ENCODE results near the gene UMODL1.

The UMODL1 gene

GRCh38 chr21:42095581-42095980 lies 24.5 kb downstream of the UMODL1 start:
- no peak for TF ChIP-seq CTCF (IDR thresholded peaks at IDR 0.05; ENCODE audit: low read length, missing control alignments)
- DNase-seq (ENCODE audit: low read depth): no peak
- H3K4me3 ChIP-seq (replicated peaks; ENCODE audit: low read depth, low read length): no peak overlapping the region

- TF ChIP-seq CTCF (IDR thresholded peaks at IDR 0.05; ENCODE audit: low read length, missing control alignments): no peak
Observed at GRCh38 chr21:42096566-42096965, 25.4 kb downstream of the UMODL1 start.

GRCh38 chr21:42097274-42097673 lies 26.2 kb downstream of the UMODL1 start:
- DNase-seq (ENCODE audit: low read depth): no peak
- H3K4me3 ChIP-seq (replicated peaks; ENCODE audit: low read depth, low read length): no peak overlapping the region
- TF ChIP-seq CTCF (IDR thresholded peaks at IDR 0.05; ENCODE audit: low read length, missing control alignments): no peak

More at GRCh38 chr21:42096566-42096965, 25.4 kb downstream of the UMODL1 start:
- DNase-seq (ENCODE audit: low read depth): no peak
- no peak overlapping the region for H3K4me3 ChIP-seq (replicated peaks; ENCODE audit: low read depth, low read length)

- no peak for TF ChIP-seq CTCF (IDR thresholded peaks at IDR 0.05; ENCODE audit: low read length, missing control alignments)
- peak; percentile 95 for DNase-seq (ENCODE audit: low read depth)
- H3K4me3 ChIP-seq (replicated peaks; ENCODE audit: low read depth, low read length): no peak overlapping the region
Observed at GRCh38 chr21:42097860-42098454, 26.8 kb downstream of the UMODL1 start.

- no peak overlapping the region for H3K4me3 ChIP-seq (replicated peaks; ENCODE audit: low read depth, low read length)
- no peak for TF ChIP-seq CTCF (IDR thresholded peaks at IDR 0.05; ENCODE audit: low read length, missing control alignments)
- no peak for DNase-seq (ENCODE audit: low read depth)
Observed at GRCh38 chr21:42098957-42099505, 27.9 kb downstream of the UMODL1 start.

- DNase-seq (ENCODE audit: low read depth): no peak
- no peak overlapping the region for H3K4me3 ChIP-seq (replicated peaks; ENCODE audit: low read depth, low read length)
- TF ChIP-seq CTCF (IDR thresholded peaks at IDR 0.05; ENCODE audit: low read length, missing control alignments): no peak
Observed at GRCh38 chr21:42101246-42101645, 30.1 kb downstream of the UMODL1 start.

GRCh38 chr21:42102076-42102475 lies 31.0 kb downstream of the UMODL1 start:
- H3K4me3 ChIP-seq (replicated peaks; ENCODE audit: low read depth, low read length): no peak overlapping the region
- TF ChIP-seq CTCF (IDR thresholded peaks at IDR 0.05; ENCODE audit: low read length, missing control alignments): no peak
- DNase-seq (ENCODE audit: low read depth): no peak

All from fibroblast of pulmonary artery (primary cell).